Measurements from ENCODE around the gene PAX9.

PAX9 gene

GRCh38 chr14:36661506-36662257 is at the start of gene PAX9:
PAX9 (plus strand) TSS chr14:36661860; CDS start chr14:36662090, 230 bp downstream.
- Histone ChIP-seq H4K20me1 (ENCODE audit: low read depth, low read length) (no peaks in the 10 kb centered on the region), H3K4me2 (ENCODE audit: low read depth, low read length, poor library complexity, severe bottlenecking) (no peak within 1 kb of the TSS), H3K9me3 (ENCODE audit: insufficient read depth, low read length) (no peaks in the 10 kb centered on the region), H3F3A (ENCODE audit: insufficient read depth) (no peaks in the 10 kb centered on the region), H3K27ac (ENCODE audit: low read depth, low read length) (no peak within 1 kb of the TSS), H3K4me3 (ENCODE audit: insufficient read depth, low read length, poor library complexity, severe bottlenecking) (no peak within 1 kb of the TSS), H3K27me3 (ENCODE audit: low read length) (no peaks in the 10 kb centered on the region), H3K79me2 (ENCODE audit: insufficient read depth, low read length) (no peaks in the 10 kb centered on the region), H2AFZ (ENCODE audit: low read depth, low read length, severe bottlenecking) (no peak within 1 kb of the TSS), H3K36me3 (ENCODE audit: low read length) (no peaks in the 10 kb centered on the region), H3K9ac (ENCODE audit: low read length) (no peak within 1 kb of the TSS), H3K9me2 (replicated peaks; ENCODE audit: insufficient read depth, low read length) (no peaks in the 10 kb centered on the region)
- TF ChIP-seq, protein P1, sequence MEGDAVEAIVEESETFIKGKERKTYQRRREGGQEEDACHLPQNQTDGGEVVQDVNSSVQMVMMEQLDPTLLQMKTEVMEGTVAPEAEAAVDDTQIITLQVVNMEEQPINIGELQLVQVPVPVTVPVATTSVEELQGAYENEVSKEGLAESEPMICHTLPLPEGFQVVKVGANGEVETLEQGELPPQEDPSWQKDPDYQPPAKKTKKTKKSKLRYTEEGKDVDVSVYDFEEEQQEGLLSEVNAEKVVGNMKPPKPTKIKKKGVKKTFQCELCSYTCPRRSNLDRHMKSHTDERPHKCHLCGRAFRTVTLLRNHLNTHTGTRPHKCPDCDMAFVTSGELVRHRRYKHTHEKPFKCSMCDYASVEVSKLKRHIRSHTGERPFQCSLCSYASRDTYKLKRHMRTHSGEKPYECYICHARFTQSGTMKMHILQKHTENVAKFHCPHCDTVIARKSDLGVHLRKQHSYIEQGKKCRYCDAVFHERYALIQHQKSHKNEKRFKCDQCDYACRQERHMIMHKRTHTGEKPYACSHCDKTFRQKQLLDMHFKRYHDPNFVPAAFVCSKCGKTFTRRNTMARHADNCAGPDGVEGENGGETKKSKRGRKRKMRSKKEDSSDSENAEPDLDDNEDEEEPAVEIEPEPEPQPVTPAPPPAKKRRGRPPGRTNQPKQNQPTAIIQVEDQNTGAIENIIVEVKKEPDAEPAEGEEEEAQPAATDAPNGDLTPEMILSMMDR (IDR thresholded peaks at IDR 0.05; ENCODE audit: insufficient read depth, low read length, poor library complexity, severe bottlenecking), result no peak
- TF ChIP-seq EZH2phosphoT487 (conservative IDR thresholded peaks at IDR 0.05; ENCODE audit: low read length), result no peak

DNA sequence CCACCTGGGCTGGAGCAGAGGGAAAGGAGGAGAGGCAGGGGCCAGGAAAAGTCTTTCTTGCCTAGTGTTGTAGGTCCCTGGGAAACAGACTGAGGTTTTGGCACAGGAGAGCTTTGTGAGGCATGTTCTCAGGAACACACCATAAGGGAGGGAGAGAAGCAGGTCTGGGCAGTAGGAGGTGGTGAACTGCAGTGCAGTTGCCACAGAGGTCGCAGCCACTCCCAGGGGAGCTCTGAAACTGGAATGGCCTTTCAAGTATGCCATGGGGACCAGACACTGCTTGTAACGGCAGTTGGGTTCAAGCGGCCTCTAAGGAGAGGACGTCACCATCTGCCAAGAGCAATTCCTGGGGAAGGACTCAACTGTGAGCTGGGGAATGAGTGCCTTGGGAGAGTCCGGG is 43.8 kb upstream of the PAX9 start:
- H3K4me3 ChIP-seq (ENCODE audit: insufficient read depth, low read length, poor library complexity, severe bottlenecking), result no peak overlapping the region
- H2AFZ ChIP-seq (ENCODE audit: low read depth, low read length, severe bottlenecking), result no peak overlapping the region
- H3K36me3 ChIP-seq (ENCODE audit: low read length), result no peaks in the 10 kb centered on the region
- H3K27ac ChIP-seq (ENCODE audit: low read depth, low read length), result no peak overlapping the region
- no peaks in the 10 kb centered on the region for H3F3A ChIP-seq (ENCODE audit: insufficient read depth)
- no peaks in the 10 kb centered on the region for H3K79me2 ChIP-seq (ENCODE audit: insufficient read depth, low read length)
- H3K4me2 ChIP-seq (ENCODE audit: low read depth, low read length, poor library complexity, severe bottlenecking), result no peak overlapping the region
- H4K20me1 ChIP-seq (ENCODE audit: low read depth, low read length), result no peaks in the 10 kb centered on the region
- no peaks in the 10 kb centered on the region for H3K9me3 ChIP-seq (ENCODE audit: insufficient read depth, low read length)
- no peak overlapping the region for H3K9ac ChIP-seq (ENCODE audit: low read length)
- no peaks in the 10 kb centered on the region for H3K9me2 ChIP-seq (replicated peaks; ENCODE audit: insufficient read depth, low read length)
- TF ChIP-seq, protein P1 (IDR thresholded peaks at IDR 0.05; ENCODE audit: insufficient read depth, low read length, poor library complexity, severe bottlenecking), result no peak
- no peak for TF ChIP-seq EZH2phosphoT487 (conservative IDR thresholded peaks at IDR 0.05; ENCODE audit: low read length)
- no peaks in the 10 kb centered on the region for H3K27me3 ChIP-seq (ENCODE audit: low read length)

DNA sequence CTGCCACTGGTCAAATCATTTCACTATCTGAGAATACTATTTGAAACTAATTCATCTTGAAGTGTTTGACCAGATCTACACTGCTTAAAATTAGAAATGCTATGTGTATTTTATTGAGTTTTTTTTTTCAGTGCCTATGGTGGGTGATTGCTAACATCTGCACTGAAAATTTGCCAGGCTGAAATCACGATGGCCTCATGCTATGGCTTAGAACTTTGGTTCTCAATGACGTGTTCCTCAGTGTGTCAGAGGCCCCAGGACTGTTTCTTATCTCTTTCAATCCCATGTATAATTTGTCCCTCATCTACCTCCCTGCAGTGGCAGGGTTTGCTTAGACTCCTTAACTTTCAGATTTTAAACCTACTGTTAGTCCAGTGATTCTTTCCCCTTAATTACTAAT is 43.0 kb upstream of the PAX9 start:
- no peak overlapping the region for H3K4me3 ChIP-seq (ENCODE audit: insufficient read depth, low read length, poor library complexity, severe bottlenecking)
- H4K20me1 ChIP-seq (ENCODE audit: low read depth, low read length), result no peaks in the 10 kb centered on the region
- H3F3A ChIP-seq (ENCODE audit: insufficient read depth), result no peaks in the 10 kb centered on the region
- no peak overlapping the region for H3K27ac ChIP-seq (ENCODE audit: low read depth, low read length)
- H3K9me2 ChIP-seq (replicated peaks; ENCODE audit: insufficient read depth, low read length), result no peaks in the 10 kb centered on the region
- H3K9ac ChIP-seq (ENCODE audit: low read length), result no peak overlapping the region
- H3K79me2 ChIP-seq (ENCODE audit: insufficient read depth, low read length), result no peaks in the 10 kb centered on the region
- no peaks in the 10 kb centered on the region for H3K36me3 ChIP-seq (ENCODE audit: low read length)
- H2AFZ ChIP-seq (ENCODE audit: low read depth, low read length, severe bottlenecking), result no peak overlapping the region
- no peak overlapping the region for H3K4me2 ChIP-seq (ENCODE audit: low read depth, low read length, poor library complexity, severe bottlenecking)
- no peaks in the 10 kb centered on the region for H3K27me3 ChIP-seq (ENCODE audit: low read length)
- no peaks in the 10 kb centered on the region for H3K9me3 ChIP-seq (ENCODE audit: insufficient read depth, low read length)
- TF ChIP-seq, protein P1 (IDR thresholded peaks at IDR 0.05; ENCODE audit: insufficient read depth, low read length, poor library complexity, severe bottlenecking), result no peak
- TF ChIP-seq EZH2phosphoT487 (conservative IDR thresholded peaks at IDR 0.05; ENCODE audit: low read length), result no peak

Measured in SU-DHL-6 (cell line).